Measurements from ENCODE around the gene PRR15.

The PRR15 gene

DNA sequence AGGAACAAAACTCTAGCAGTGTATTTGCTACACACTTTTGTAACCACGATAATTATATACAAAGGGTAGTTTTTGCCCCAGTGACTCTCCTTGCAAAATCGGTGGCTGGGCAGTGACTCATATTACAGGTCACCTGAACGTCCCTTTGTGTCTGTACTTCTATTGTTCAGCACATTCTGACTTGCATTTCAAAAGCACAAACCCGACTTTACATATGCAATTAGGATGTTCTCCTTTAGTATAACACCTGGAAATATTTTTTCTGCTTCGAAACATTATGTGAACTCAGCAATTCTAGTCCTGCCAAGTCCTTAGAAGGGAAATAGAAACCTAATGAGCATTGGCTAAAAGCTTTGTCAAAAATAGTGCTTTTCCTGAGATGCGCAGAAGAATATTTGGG, 6.0 kb downstream of the PRR15 start:
- DNase-seq (ENCODE audit: low spot score) = no peak

DNA sequence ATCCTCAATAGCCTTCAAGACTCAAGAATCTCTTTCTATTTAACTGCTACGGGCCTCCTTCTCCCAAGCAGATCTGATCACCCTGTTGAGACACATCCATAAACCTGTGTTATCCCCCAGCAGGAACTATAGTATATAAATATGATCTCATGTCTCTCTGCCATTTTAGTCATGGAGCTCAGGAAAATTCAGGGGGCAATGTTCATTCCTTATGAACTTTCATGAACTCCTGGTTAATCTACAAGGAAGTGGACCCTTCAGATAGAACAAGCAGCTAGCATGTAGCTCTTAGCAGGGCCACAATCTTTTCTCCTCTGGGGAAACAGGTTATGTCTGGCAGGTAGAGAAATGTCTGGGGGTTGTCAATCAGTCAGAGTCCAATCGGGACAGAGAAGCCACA, 8.9 kb downstream of the PRR15 start:
- DNase-seq (ENCODE audit: low spot score) = no peak

DNA sequence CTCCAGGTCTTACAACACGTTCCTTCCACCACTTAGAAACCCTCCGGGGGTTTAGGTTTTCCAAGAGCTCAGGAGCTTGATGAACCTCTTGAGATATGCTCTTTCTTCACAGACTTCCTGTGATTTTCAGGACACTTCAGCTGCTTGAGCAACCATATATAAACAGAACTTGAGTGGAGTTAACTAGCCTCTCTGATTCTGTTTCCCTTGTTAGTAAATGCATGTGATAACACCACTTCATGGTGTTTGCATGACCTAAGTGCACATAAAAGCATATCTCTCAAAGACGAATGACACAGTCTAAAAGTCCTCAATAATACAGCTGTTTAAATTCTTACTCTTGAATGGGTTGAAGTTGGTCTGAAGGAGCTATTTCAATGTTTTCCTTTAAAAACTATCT, 9.9 kb downstream of the PRR15 start:
- DNase-seq (ENCODE audit: low spot score) = no peak

DNA sequence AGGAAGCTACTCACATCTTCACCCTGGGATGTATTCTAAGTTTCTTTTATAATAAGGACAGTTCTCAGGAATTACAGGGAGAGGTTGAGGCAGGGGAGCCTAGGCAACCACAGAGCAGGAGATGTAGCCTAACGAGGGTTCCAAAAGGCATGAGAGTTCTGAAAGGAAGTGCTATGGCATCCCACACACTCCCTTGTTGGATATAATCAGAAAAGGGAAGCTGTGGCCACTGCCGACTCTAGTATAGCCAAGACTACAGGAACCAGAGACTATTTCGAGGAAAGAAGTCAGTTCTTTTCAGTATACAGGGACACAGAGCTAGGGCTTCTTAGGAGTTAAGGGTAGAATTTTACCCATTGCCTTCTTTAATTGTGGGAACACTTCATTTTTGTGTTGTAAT, 11.0 kb downstream of the PRR15 start:
- DNase-seq (ENCODE audit: low spot score) = no peak

DNA sequence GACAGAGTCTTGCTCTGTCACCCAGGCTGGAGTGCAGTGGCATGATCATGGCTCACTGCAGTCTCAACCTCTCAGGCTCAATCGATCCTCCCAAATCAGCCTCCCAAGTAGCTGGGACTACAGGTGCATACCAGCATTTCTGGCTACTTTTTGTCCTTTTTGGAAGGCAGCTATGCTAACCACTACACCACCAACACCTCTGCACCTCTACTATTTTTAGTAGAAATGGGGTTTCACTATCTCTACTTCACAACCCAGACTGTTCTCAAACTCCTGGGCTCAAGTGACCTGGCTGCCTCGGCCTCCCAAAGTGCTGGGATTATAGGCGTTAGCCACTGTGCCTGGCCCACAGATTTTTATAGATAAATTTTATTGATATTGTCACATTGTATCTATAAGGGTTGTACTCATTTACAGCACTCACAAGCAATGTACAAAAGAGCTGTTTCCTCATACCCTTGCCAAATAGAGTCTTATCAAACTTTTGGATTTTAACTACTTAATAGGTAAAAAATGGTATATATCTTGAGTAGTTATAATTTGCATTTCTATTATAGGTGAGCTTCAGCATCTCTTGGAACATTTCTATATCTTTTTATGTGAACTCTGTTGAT, 23.7 kb downstream of the PRR15 start:
- DNase-seq (ENCODE audit: low spot score) = no peak

DNA sequence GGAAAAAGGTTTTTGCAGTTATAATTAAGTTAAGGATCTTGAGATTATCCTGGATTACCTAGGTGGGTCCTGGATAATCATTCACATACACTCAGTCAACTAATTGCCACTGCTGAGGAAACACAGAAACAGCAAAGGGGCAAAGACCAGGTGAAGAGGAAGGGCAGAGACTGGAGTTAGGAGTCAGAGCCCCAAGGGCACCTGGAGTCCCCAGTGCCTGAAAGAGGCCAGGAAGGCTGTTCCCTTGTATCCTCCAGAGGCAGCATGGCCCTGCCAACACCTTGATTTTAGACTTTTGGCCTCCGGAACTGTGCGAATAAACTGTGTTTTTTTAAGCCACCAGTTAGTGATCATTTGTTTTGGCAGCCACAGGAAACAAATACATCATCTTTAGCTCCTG, 24.6 kb downstream of the PRR15 start:
- DNase-seq (ENCODE audit: low spot score) = no peak

DNA sequence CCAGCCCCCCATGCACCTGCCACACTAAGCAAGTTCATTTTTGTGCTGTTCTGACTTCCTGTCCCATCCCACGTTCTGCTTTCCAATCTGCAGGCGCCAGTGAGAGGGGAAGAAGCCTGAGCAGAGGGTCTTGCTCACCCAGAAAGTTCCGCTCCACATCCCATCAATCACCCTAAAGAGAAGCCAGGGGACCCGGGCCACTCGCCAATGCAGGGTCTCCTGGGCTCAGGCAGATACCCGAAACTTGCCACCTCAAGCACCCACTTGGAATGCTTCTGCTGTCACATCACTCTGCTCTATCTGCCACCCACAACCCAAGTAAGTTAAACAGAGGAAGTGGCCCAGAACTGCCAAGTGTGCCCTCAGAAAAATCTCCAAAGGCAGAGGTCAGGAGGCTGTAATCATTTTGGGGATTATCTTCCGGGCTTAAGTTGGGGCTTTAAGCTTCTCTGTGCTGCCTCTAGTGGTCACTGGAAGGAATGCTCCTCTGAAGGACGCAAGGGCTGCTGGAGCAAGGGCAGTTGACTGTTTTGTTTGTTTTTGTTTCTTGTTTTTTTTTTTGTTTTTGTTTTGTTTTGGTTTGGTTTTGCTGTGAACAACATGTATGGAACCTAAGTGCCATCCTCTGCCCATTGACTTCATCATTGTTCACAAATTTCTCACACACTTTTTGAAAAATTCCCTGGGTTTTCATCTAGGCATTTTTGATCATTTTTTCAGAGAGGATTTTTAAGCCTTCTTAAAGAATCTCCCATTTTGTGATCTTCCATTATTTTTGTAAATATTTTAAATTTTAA, 25.5 kb downstream of the PRR15 start:
- peak; percentile 39 for DNase-seq (ENCODE audit: low spot score)

DNA sequence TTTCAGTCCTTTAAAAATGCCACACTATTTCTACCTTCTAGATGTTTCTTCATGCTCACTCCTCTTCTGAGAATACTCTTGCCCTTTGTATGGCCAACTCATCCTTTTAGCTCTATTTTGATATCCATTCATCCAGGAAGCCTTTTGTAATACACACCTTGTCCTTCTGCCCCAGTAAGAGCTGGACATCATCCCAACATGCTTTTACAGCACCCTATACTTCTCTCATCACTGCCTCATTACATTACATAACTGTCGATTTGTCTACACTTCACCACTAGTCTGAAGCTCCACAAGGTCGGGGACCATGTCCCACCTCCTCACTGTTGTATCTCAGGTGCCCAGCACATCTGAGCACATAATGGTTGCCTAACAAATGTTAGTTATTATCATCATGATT, 29.2 kb downstream of the PRR15 start:
- no peak for DNase-seq (ENCODE audit: low spot score)

DNA sequence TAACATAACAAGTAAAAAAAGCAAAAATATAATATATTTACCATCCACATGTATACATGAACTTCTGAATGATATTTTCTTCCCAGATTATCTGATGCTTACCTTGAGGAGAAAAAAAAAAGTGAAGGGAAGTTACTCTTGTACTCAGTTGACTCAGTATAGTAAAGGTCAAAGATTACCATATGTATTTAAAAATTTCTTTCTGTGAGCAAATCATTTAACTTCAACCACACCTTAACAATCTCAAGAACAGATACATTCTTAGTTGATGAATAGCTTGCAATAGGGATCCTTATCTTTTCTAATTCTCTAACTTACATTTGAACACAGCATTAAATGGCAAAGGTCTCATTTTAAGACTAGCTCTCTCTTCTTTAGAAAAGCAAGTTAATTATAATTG, 29.8 kb downstream of the PRR15 start:
- DNase-seq (ENCODE audit: low spot score) = no peak

DNA sequence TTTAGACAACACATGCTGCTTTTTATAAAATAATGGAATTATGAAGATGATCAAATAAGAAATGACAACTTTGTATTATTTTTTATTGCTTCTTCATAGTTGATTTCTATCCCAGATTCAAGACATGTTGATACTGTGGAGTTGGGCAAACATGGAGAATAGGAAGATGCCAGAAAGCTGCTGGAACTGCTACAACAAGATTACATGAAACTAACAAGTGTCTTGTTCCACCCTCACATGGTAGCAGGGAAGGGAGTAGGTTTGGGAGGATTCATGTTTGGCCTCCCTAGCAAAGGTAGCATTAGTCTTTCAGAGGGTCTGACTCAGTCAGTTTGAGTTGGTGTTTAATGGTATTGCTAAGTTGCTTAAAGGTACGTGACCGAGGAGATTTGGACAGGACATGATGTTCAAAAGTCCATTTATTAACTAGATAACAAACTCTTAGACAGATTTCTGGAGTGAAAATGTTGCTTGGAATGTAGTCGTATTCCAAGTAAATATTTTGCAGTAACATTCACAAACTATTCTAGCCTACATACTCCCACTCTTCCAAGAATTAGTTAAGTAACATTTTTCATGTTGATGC, 33.1 kb downstream of the PRR15 start:
- DNase-seq (ENCODE audit: low spot score) = no peak

DNA sequence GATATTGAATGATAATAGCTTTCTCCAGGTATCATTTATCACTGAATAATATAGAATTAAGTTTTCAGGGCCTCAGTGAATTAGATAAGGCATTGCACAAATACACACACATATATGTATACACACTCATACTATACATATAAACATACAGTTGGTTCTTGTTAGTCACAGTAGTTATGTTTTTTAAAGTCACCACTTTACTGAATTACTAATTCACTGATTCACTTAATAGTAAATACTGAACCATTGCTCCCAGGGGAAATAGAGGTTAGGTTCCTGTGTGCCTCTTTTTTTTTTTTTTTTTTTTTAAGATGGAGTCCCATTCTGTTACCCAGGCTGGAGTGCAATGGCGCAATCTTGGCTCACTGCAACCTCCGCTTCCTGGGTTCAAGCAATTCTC, 33.6 kb downstream of the PRR15 start:
- DNase-seq (ENCODE audit: low spot score) = no peak

DNA sequence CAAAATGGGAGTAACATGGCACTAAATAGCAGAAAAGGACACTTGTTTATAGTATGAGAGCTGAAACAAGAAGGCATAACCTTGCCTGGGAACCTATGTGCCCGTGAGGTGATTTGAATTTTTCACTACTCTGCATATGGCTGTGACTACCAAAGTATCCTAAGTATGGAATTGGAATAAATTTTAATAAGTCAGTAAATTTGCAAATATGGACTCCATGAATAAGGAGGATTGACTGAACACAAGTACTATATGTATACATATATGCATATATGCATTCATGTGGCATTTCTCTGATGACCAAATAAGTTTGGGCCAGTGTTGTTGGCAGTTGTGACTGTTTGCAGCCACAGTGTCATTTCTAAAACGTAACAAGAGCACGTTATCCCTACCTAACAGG, 34.5 kb downstream of the PRR15 start:
- DNase-seq (ENCODE audit: low spot score) = no peak

DNA sequence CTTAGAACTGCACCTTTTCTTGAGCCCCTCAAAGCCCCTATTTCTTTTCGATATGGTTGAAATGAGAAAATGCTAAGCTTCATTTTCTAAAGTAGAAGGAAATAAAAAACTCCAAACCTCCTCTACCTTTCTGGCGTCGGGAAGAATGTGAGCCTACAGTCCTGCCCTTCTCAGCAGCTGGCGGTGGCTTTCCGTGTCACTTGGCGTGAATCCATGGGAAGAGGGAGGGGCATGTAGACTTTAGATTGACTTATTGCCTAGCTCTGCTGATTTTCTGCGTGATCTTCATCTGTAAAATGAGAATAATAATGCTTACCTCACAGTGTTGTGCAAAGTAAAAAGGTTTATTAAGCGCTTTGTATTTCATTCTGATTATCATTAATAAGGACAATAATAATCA, 35.0 kb downstream of the PRR15 start:
- DNase-seq (ENCODE audit: low spot score) = no peak

DNA sequence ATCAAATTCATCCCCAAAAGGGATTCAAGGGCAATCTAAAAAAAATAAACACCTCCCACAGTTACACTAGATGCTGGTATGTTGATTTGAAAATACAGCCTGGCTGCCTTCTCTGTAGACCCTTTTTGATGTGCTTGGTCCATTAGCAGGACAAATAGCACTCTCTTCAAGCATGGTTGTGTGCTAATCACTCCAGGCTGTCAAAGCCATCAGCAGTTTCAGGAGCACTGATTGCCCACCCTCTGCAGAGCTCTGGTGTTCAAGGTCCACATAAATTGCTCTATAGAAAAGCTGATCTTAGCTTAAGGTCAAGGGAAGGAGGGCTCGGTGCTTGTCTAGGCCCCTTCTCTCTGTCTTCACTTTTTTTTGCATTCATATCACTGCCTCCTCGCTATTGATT, 35.4 kb downstream of the PRR15 start:
- DNase-seq (ENCODE audit: low spot score) = no peak

DNA sequence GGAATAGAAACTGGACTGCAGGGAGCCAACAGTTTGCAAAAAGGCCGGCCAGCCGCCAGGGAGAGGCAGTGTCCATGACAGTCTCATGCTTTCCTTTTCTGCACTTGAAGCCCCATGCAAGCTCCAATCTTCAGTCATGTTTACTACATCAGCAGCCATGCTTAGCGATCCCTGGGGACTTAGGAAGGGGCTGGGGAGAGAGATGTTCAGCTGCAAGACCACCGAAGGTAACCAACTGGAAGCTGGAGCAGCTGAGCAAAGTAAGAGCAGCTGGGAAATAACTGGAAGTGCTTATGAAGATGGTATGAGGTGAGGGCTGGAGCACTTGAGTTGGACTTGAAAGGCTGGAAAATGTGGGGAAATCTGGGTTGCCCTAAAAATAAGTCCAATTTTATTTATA, 37.0 kb downstream of the PRR15 start:
- no peak for DNase-seq (ENCODE audit: low spot score)

DNA sequence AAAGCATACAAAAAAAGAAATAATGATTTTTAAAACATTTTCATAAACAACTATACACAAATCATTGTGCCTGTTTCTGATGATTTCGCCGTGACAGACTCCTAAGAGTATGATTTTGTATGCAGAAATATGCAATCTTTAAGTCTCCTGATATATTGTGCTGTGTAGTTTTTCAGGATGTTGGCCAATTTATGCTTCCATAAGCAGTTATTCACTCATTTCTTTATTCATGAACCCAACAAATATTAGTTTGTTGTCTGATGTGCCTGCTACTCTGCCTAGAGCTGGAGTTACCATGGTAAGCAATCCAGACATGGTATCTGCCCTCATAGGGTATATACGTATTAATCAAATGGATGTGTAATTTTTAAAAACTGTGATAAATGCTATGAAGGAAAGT, 40.4 kb downstream of the PRR15 start:
- no peak for DNase-seq (ENCODE audit: low spot score)

DNA sequence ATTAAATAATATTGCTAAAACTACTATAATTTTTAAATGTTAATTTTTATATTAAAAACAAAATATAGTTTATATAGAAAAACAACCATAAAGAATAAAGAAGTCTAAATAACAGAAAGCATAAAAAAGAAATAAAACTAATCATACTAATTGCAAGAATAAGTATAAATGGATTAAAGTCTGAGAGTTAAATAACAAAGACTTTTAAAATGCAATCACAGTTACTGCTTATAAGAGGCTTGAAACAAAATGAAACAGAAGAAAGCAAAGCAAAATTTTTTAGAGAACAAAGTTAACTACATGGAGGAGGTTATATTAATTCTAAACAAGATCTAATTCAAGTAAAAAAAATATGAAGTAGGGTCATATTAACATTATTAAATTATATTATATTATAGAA, 41.1 kb downstream of the PRR15 start:
- no peak for DNase-seq (ENCODE audit: low spot score)

DNA sequence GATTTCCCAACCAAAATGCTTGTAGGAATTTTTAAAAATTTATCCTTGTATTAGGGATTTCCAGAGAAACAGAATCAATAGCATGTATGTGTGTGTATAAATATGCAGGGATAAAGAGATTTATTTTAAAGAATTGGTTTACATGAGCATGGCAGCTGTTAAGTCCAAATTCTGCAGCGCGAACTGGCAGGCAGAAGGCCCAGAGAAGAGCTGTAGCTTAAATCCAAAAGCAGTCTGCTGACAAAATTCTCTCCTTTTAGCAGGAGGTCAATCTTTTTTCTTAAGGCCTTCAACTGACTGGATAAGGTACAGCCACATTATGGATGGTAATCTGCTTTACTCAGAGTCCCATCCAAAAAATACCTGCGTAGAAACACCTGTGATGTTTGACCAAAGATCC, 42.0 kb downstream of the PRR15 start:
- no peak for DNase-seq (ENCODE audit: low spot score)

DNA sequence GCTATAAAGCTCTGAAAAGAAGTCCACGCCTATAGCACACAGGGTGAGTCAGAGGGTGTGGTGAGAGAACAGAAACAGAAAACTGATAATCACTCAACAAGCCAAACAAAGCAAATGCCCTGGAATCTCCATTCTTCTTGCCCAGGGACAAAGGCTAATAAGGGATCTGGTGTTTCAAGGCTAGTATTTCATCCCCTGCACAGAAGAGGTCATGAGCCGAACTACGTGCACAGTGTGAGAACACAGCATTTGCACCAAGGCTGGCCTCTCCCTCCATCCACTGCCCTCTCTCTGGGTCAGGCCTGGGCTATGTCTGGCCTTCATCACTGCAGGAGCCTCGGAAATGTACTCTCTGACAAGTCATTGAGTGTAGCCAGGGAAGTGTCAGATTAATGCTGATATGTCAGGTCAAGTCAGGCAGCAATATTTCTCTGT, 42.7 kb downstream of the PRR15 start:
- DNase-seq (ENCODE audit: low spot score) = peak; percentile 43

DNA sequence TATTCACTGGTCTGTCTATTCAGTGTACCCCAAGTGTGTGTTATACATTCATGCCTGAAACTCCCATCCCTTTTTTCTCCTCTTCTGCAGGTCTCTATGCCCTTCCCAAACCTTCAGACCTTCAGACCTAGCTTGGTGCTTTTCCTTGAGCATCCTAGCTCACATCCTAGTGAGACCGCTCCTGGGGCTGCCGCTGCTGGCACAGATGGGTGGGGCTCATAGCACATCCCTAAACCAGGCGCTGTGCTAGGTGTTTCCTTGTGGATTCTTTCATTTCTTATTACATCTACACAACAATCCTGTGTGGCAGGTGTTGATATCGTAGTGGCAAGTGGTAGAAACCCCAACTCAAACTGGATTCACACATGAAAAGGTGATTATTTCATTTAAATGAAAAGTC, 43.2 kb downstream of the PRR15 start:
- DNase-seq (ENCODE audit: low spot score) = no peak

DNA sequence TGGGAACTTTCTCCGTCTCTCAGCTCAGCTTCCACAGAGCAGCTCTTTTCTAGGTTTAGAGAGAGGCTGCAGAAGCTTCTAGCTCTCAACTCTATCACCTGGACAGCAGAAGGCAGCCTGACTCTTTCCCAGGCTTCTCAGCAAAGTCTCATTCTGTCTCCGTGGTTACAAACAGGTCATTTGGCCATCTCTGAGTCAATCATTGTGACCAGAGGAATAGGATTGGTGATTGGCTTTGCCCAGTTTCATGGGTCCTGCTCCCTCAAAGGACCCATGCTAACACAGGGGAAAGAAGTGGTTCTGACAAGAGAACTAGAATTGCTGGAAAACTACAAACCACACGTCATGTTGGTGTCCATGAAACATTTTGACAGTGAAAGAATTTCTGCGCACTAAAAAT, 43.6 kb downstream of the PRR15 start:
- no peak for DNase-seq (ENCODE audit: low spot score)

DNA sequence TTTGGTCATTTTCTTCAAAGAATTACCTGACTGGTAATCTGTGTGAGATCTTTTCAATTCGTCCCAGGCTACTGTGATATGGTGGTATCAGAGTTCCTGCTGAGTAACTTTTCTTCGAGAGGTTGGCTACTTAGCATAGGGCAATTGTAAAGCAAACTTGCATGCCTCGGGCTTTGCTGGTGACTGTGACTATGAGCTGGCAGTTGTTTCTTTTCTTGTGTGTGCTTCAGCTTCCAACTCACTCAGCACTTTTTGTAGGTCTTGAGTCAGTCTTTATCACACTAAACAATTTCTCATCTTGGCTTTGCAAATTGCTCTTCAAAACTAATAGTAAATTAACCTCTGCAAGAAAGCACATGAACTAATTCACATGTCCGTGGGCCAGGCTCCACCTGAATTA, 44.3 kb downstream of the PRR15 start:
- no peak for DNase-seq (ENCODE audit: low spot score)

DNA sequence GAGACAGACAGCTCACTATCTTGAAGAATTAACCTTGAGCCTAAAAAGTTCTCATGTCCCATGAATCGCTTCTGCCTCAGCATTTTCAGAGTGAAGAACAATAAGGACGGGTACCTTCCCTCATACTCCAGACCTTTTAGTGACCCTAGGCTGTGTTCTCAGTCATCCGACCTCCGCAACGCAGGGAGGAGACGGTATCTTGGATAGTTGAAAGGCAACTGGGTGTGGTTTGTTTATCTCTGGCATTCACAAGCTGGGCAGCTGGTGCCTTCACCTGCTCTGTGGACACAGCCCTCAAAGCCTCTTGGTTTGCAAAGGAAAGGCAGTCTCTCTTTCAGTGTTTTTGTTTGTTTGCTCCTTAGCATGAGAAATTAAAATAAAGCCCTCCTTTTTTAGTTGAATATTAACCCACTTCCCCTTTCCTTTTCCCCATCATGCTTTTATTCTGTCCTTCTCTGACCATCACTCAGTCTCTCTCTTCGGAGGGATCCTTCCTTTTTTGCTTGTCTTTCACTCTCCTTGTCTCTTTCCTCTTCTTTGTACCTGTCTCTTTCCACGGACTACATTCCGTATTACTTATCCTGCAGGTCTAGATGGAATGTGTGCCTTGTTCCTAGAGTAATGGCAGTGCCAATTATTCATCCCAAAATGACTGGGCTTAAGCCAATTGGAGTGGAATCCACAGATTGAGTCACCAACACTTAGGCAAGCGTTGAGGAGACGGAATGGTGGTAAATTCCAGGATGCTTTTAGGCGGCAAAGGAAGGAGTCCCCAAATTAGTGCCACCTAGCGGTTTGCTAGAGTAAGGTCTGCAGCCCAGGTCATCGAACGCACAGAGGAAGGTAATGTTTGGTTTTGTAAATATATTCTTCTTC, 45.8 kb downstream of the PRR15 start:
- DNase-seq (ENCODE audit: low spot score) = no peak
